Activated T-cell treated with anti-CD3 and anti-CD28 coated beads for 1 hour (primary cell): ENCODE data around the gene ZDHHC11B.
A peak's percentile ranks its signal among the peaks of the same experiment; 100 is the strongest.
"Not testable (repeated sequence)": the region's sequence is repeated elsewhere in the genome, so short reads cannot be mapped to it uniquely, and the experiment has no call there.

Experiments
- DNase-seq: peaks from one replicate; pipeline ENCODE4 v3.0.0-alpha.2; 2020; ENCODE audit warnings: low read depth

The ZDHHC11B gene

GRCh38 chr5:716740-717139 is 67.8 kb downstream of the ZDHHC11B start:
- not testable (repeated sequence) for DNase-seq

- DNase-seq, result not testable (repeated sequence)
Observed at GRCh38 chr5:715636-716035, 68.9 kb downstream of the ZDHHC11B start.

GRCh38 chr5:714215-715118 is 70.1 kb downstream of the ZDHHC11B start:
- DNase-seq, result not testable (repeated sequence)

- not testable (repeated sequence) for DNase-seq
Observed at GRCh38 chr5:713686-714085, 70.8 kb downstream of the ZDHHC11B start.

- not testable (repeated sequence) for DNase-seq
Observed at GRCh38 chr5:708848-709517, 75.5 kb downstream of the ZDHHC11B start.

GRCh38 chr5:708374-708773 is 76.2 kb downstream of the ZDHHC11B start:
- DNase-seq, result not testable (repeated sequence)

GRCh38 chr5:706127-706526 is 78.4 kb downstream of the ZDHHC11B start:
- DNase-seq, result not testable (repeated sequence)

- not testable (repeated sequence) for DNase-seq
Observed at GRCh38 chr5:696753-697702, 87.5 kb downstream of the ZDHHC11B start.

- DNase-seq, result not testable (repeated sequence)
Observed at GRCh38 chr5:696191-696590, 88.3 kb downstream of the ZDHHC11B start.

- not testable (repeated sequence) for DNase-seq
Observed at GRCh38 chr5:695475-695874, 89.1 kb downstream of the ZDHHC11B start.

GRCh38 chr5:694042-694431 is 90.5 kb downstream of the ZDHHC11B start:
- not testable (repeated sequence) for DNase-seq

GRCh38 chr5:693271-694041 is 91.1 kb downstream of the ZDHHC11B start, which contains the start of gene TPPP:
Gene TPPP (minus strand): TSS chr5:693352. CDS start chr5:678060, 15,292 bp downstream.
- peak; percentile 78 for DNase-seq

- DNase-seq, result not testable (repeated sequence)
Observed at GRCh38 chr5:692529-693041, 91.9 kb downstream of the ZDHHC11B start.

- DNase-seq, result no peak
Observed at GRCh38 chr5:691817-692528, 92.6 kb downstream of the ZDHHC11B start.

GRCh38 chr5:691049-691448 is 93.5 kb downstream of the ZDHHC11B start:
- DNase-seq, result not testable (repeated sequence)

GRCh38 chr5:690293-690692 is 94.2 kb downstream of the ZDHHC11B start:
- not testable (repeated sequence) for DNase-seq

- DNase-seq, result not testable (repeated sequence)
Observed at GRCh38 chr5:688348-689010, 96.0 kb downstream of the ZDHHC11B start.

- not testable (repeated sequence) for DNase-seq
Observed at GRCh38 chr5:686936-687335, 97.6 kb downstream of the ZDHHC11B start.

- not testable (repeated sequence) for DNase-seq
Observed at GRCh38 chr5:686172-686523, 98.4 kb downstream of the ZDHHC11B start.
